GM12878 (cell line): Measurements from ENCODE around the gene NOD1. TPM values are rescaled to one million over a fixed set of nuclear protein-coding genes. Genes with fewer than 3 reads are reported as not detected.

Experiments used
- ATAC-seq: fragments of 200-7000 bp; cut with Tn5 transposase; 3 replicates; pipeline ENCODE4 v1.9.1; 2020; ENCODE audit warnings: mild to moderate bottlenecking, moderate library complexity
- BruUV-seq: library from RNA; stranded (reverse); fragments of 400-500 nt; replicated peaks from 2 replicates; lab custom pipeline; 2021; lab: Mats Ljungman, UMichigan
- CTCF ChIA-PET: fragments of 300-600 bp; sonication (Branson Sonifier 250); formaldehyde crosslinking; extraction: SDS; loops from one replicate; lab custom pipeline; 2021; ENCODE audit warnings: inconsistent platforms; lab: Yijun Ruan, JAX
- POLR2A ChIA-PET: fragments of 350-600 bp; formaldehyde crosslinking; extraction: SDS; loops from one replicate; lab custom pipeline; 2021; ENCODE audit warnings: inconsistent platforms; lab: Charles Lee
- RAD21 ChIA-PET: fragments of 300-600 bp; sonication (Branson Sonifier 250); formaldehyde crosslinking; loops from one replicate; lab custom pipeline; 2023; ENCODE audit warnings: antibody characterized with exemption; ENCODE audit not compliant: unreplicated experiment; lab: Charles Lee
- SMC1A ChIA-PET: fragments of 300-600 bp; sonication (Branson Sonifier 250); formaldehyde crosslinking; loops from one replicate; lab custom pipeline; 2023; ENCODE audit not compliant: unreplicated experiment, uncharacterized antibody; lab: Charles Lee
- DNase-seq: peaks from one replicate; pipeline ENCODE4 v3.0.0-alpha.2; 2011; ENCODE audit warnings: low read depth, low spot score
- FAIRE-seq: peaks from 3 replicates; lab custom pipeline; 2011; peaks lifted over from hg19 to GRCh38; lab: Jason Lieb, UNC
- H2AFZ ChIP-seq: 2 replicates; pipeline ENCODE4 v1.6.0; 2011; ENCODE audit warnings: low read depth, low read length, control low read depth; ENCODE audit not compliant: control insufficient read depth
- H3K27ac ChIP-seq: 2 replicates; pipeline ENCODE4 v1.5.1; 2011; ENCODE audit warnings: control low read depth; ENCODE audit not compliant: control insufficient read depth, insufficient read depth
- H3K27me3 ChIP-seq, 2 experiments: replicated peaks in 1 of 2; 2 replicates each; pipeline versions ENCODE4 v1.6.0 to v1.6.1; 2011; ENCODE audit warnings: low read length in 1 of 2; ENCODE audit not compliant: control insufficient read depth in 2 of 2, insufficient read depth in 2 of 2
- H3K36me3 ChIP-seq, 2 experiments: 2 replicates each; pipeline ENCODE4 v1.5.1; 2011; ENCODE audit warnings: low read length in 1 of 2; ENCODE audit not compliant: control insufficient read depth in 2 of 2, insufficient read depth in 2 of 2
- H3K4me1 ChIP-seq: 2 replicates; pipeline ENCODE4 v1.6.1; 2011; ENCODE audit warnings: mild to moderate bottlenecking, low read length, moderate library complexity, mixed read lengths; ENCODE audit not compliant: control insufficient read depth, insufficient read depth
- H3K4me2 ChIP-seq: 2 replicates; pipeline ENCODE4 v1.6.0; 2011; ENCODE audit warnings: control low read depth; ENCODE audit not compliant: control insufficient read depth, insufficient read depth
- H3K4me3 ChIP-seq: fragments of 200-600 bp; sonication (generic); 2 replicates; pipeline ENCODE4 v1.5.1; 2016
- H3K79me2 ChIP-seq: 2 replicates; pipeline ENCODE4 v1.6.0; 2011; ENCODE audit warnings: low read length; ENCODE audit not compliant: control insufficient read depth, insufficient read depth
- H3K9ac ChIP-seq: 2 replicates; pipeline ENCODE4 v1.8.0; 2011; ENCODE audit warnings: low read length, control low read depth, mixed read lengths; ENCODE audit not compliant: control insufficient read depth, insufficient read depth
- H3K9me3 ChIP-seq: replicated peaks from 3 replicates; pipeline ENCODE4 v1.5.1; 2011; ENCODE audit warnings: mild to moderate bottlenecking, low read length; ENCODE audit not compliant: control insufficient read depth, insufficient read depth
- H4K20me1 ChIP-seq: 2 replicates; pipeline ENCODE4 v1.6.0; 2011; ENCODE audit not compliant: control insufficient read depth, insufficient read depth
- ASH2L ChIP-seq: fragments of 300-600, 200-600 bp; sonication (generic); IDR thresholded peaks from 2 replicates; pipeline ENCODE4 v1.6.1; 2017; ENCODE audit warnings: low read depth, mild to moderate bottlenecking, borderline replicate concordance
- CREB1 ChIP-seq: IDR thresholded peaks from 2 replicates; pipeline ENCODE4 v1.6.1; 2012; ENCODE audit warnings: low read depth, mild to moderate bottlenecking, inconsistent platforms
- CTCF ChIP-seq, 3 experiments: IDR thresholded peaks in 2 of 3; conservative IDR thresholded peaks in 1 of 3; 2 replicates each; pipeline ENCODE4 v1.5.1; 2011; ENCODE audit warnings: low read depth in 3 of 3, low read length in 3 of 3, mild to moderate bottlenecking in 3 of 3, control low read depth in 2 of 3, moderate library complexity in 2 of 3, inconsistent platforms in 1 of 3, mixed read lengths in 1 of 3; ENCODE audit not compliant: control insufficient read depth in 2 of 3, insufficient read depth in 1 of 3; ENCODE audit errors: extremely low read depth in 1 of 3
- FOXK2 ChIP-seq: fragments of 450-650 bp; IDR thresholded peaks from 2 replicates; pipeline ENCODE4 v1.6.1; 2017; ENCODE audit warnings: mild to moderate bottlenecking, moderate library complexity
- IRF4 ChIP-seq: IDR thresholded peaks from 2 replicates; pipeline ENCODE4 v1.6.1; 2011; ENCODE audit warnings: low read depth, low read length
- JUNB ChIP-seq: IDR thresholded peaks from 2 replicates; pipeline ENCODE4 v1.6.1; 2016; ENCODE audit warnings: antibody characterized with exemption, mild to moderate bottlenecking
- MAX ChIP-seq: IDR thresholded peaks from 2 replicates; pipeline ENCODE4 v1.6.1; 2012; ENCODE audit warnings: low read depth, low read length, improper control_type of control experiment
- NR2C1 ChIP-seq: fragments of 450-650 bp; IDR thresholded peaks from 2 replicates; pipeline ENCODE4 v1.6.1; 2017; ENCODE audit warnings: antibody characterized with exemption, mild to moderate bottlenecking, moderate library complexity
- NR2F1 ChIP-seq: fragments of 450-650 bp; conservative IDR thresholded peaks from 2 replicates; pipeline ENCODE4 v1.6.1; 2017; ENCODE audit warnings: mild to moderate bottlenecking
- POLR2AphosphoS2 ChIP-seq: IDR thresholded peaks from 2 replicates; pipeline ENCODE4 v1.6.1; 2011; ENCODE audit warnings: low read depth, mild to moderate bottlenecking, low read length, improper control_type of control experiment, moderate library complexity
- STAT1 ChIP-seq: fragments of 450-650 bp; conservative IDR thresholded peaks from 2 replicates; pipeline ENCODE4 v1.6.1; 2014; ENCODE audit warnings: antibody characterized with exemption, mild to moderate bottlenecking
- SUZ12 ChIP-seq: fragments of 200-600 bp; sonication (generic); IDR thresholded peaks from one replicate; pipeline ENCODE4 v1.6.1; 2018; ENCODE audit warnings: antibody characterized with exemption, mild to moderate bottlenecking; ENCODE audit not compliant: unreplicated experiment
- ZNF274 ChIP-seq: IDR thresholded peaks from one replicate; pipeline ENCODE4 v1.8.0; 2011; ENCODE audit not compliant: insufficient read length, insufficient read depth
- WGBS: methylation state at CpG from one replicate; pipeline ENCODE4 v1.1.6; 2016; ENCODE audit warnings: low lambda C conversion rate; ENCODE audit not compliant: insufficient replicate concordance, insufficient coverage; ENCODE audit errors: missing lambda C conversion rate; 5-methylcytosine and 5-hydroxymethylcytosine counted together
- in situ Hi-C: fragments of 300-500 bp; cut with MboI; formaldehyde crosslinking; loops from 9 replicates; pipeline ENCODE4 v1.14.3; 2018; ENCODE audit warnings: mixed read lengths
- intact Hi-C: fragments of 100-400 bp; cut with micrococcal nuclease; formaldehyde crosslinking; loops from one replicate; pipeline ENCODE4 v1.14.2; 2022; ENCODE audit not compliant: unreplicated experiment
- polyA plus RNA-seq, 11 experiments: library from polyadenylated mRNA; depleted of rRNA in 4 of 11; unstranded in 6 of 11; stranded (reverse) in 5 of 11; fragments of >200 nt; fragmentation: Nextera tagmentation in 4 of 11; fragmentation: Illumina TruSeq in 1 of 11; extraction: Ambion mirVana in 4 of 11; extraction: Trizol in 1 of 11; gene quantifications; 1 replicate in 1 of 11; 2 replicates in 10 of 11; pipeline versions ENCODE4 v1.2.1 to v1.2.3, GENCODE V29; 2011 to 2016; ENCODE audit warnings: inconsistent platforms in 2 of 11, missing spikeins in 2 of 11, low read depth in 1 of 11
- total RNA-seq, 4 experiments: library from RNA; depleted of rRNA in 3 of 4; stranded (reverse); fragments of >200 nt in 3 of 4; fragmentation: Illumina TruSeq in 1 of 4; extraction: Trizol in 1 of 4; gene quantifications; 2 replicates each; pipeline versions ENCODE4 v1.2.1 to v1.2.3, GENCODE V29; 2013 to 2021
- TF ChIP-seq, protein P1 (sequence below): fragments of 450-650 bp; IDR thresholded peaks from 2 replicates; pipeline ENCODE4 v1.6.1; 2017; ENCODE audit warnings: borderline replicate concordance
- TF ChIP-seq, protein P2 (sequence below): IDR thresholded peaks from 2 replicates; pipeline ENCODE4 v1.6.1; 2011; ENCODE audit warnings: borderline replicate concordance, low read depth, mild to moderate bottlenecking, moderate library complexity, low read length; ENCODE audit not compliant: insufficient read depth, poor library complexity, severe bottlenecking

Gene NOD1
- total and polyA plus RNA-seq, 10 of the 15 experiments (the other 5 are each of a cell fraction or from before 2014, with no cell fraction given), result 1.8 to 14.6 (median 8.9) TPM

DNA sequence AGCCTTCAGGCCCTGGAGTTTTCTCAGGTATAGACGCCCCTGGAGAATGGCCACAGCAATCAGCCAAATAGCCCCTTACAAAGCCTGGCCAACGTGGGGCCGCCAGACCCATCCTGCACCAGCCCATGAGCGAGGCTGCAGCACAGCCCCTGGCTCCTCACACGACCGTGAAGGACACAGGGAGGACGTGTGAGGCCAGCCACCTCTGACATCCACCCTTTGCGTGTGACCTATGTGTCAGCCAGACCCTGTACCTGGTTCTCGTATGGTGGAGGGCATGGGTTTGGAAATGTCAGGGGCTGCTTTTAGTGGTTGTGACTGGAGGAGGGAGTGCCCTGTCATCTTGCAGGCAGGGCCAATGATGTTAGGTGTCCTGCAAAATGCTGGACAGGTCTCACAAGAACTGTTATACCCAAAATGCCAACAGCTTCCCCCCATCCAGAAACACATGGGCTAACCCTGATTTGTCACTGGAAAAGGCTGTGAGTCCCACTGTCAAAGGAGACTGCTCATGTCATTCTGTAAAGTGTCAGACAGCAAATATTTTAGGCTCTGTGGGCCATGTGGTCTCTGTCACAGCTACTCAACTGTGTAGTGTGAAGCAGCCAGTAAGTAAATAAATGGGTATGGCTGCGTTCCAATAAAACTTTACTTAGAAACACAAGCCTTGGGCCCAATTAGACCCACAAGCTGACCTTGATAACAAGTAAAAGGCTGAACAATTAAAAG, 30.0 kb downstream of the NOD1 start (continued):
- TF ChIP-seq FOXK2 (no peak), IRF4 (no peak), POLR2AphosphoS2 (no peak), SUZ12 (no peak), ASH2L (no peak)
- TF ChIP-seq, protein P1, sequence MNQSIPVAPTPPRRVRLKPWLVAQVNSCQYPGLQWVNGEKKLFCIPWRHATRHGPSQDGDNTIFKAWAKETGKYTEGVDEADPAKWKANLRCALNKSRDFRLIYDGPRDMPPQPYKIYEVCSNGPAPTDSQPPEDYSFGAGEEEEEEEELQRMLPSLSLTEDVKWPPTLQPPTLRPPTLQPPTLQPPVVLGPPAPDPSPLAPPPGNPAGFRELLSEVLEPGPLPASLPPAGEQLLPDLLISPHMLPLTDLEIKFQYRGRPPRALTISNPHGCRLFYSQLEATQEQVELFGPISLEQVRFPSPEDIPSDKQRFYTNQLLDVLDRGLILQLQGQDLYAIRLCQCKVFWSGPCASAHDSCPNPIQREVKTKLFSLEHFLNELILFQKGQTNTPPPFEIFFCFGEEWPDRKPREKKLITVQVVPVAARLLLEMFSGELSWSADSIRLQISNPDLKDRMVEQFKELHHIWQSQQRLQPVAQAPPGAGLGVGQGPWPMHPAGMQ, result no peak

DNA sequence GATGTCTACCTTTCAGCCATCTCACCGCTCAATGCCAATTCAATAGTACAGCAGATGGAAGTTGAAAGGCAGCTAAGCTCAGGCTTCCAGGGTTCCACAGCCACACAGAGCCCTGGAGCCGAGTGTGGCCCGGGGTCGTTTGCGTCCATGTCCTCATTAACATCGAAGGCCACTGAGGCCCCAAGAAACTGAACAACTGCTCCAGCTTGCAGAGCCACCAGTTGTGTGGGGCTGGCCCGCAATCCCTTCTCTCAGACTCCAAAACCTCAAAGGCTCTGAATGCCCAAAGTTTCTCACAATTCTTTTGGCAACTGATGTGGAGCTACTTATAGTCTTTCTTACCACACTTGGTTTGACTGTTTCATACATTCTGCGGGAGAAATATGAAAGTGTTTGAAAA, 31.1 kb downstream of the NOD1 start:
- H2AFZ ChIP-seq, result no peak overlapping the region
- H3K79me2 ChIP-seq, result no peaks in the 10 kb centered on the region
- ATAC-seq, result no peak
- BruUV-seq, result TSS peak; percentile 33
- no peaks in the 10 kb centered on the region for H3K27me3 ChIP-seq
- peaks cover 4% of the 10 kb centered on the region for H3K4me1 ChIP-seq
- peaks cover 0 to 8% of the 10 kb centered on the region in 2 experiments; a peak in 2 of 4 replicates for H3K36me3 ChIP-seq
- no peak overlapping the region for H3K4me2 ChIP-seq
- H3K9ac ChIP-seq, result no peak overlapping the region
- SMC1A ChIA-PET, result interaction anchor here (0.8 to 2.2 kb wide), 5 partner anchors 16 to 285 kb away, joined by 3 to 6 read pairs (median 3); no protein-coding TSS in a partner anchor
- no peaks in the 10 kb centered on the region; the same call in 2 of the 3 replicates for H3K9me3 ChIP-seq
- POLR2A ChIA-PET, result no interaction called here
- H3K4me3 ChIP-seq, result no peak overlapping the region
- WGBS, result 97% methylated on average over 8 of the region's 8 CpGs
- no peak overlapping the region for H3K27ac ChIP-seq
- no peak for FAIRE-seq
- RAD21 ChIA-PET, result interaction anchor here (1.6 kb wide), 1 partner anchor 283 kb away, joined by 6 read pairs; no protein-coding TSS in a partner anchor
- DNase-seq, result no peak
- intact Hi-C loops (loop anchor here (5.0 to 10.0 kb wide), 5 partner anchors 60 to 285 kb away; partner anchors contain the start of gene ZNRF2), in situ Hi-C loops (no loop called here)
- CTCF ChIA-PET, result interaction anchor here (0.6 to 2.6 kb wide), 7 partner anchors 17 to 172 kb away, joined by 3 to 19 read pairs (median 5); no protein-coding TSS in a partner anchor
- H4K20me1 ChIP-seq, result no peaks in the 10 kb centered on the region
- no peak for TF ChIP-seq NR2F1
- TF ChIP-seq ZNF274, result no peak
- TF ChIP-seq, protein P2, sequence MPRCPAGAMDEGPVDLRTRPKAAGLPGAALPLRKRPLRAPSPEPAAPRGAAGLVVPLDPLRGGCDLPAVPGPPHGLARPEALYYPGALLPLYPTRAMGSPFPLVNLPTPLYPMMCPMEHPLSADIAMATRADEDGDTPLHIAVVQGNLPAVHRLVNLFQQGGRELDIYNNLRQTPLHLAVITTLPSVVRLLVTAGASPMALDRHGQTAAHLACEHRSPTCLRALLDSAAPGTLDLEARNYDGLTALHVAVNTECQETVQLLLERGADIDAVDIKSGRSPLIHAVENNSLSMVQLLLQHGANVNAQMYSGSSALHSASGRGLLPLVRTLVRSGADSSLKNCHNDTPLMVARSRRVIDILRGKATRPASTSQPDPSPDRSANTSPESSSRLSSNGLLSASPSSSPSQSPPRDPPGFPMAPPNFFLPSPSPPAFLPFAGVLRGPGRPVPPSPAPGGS, result no peak
- TF ChIP-seq NR2C1, result no peak
- no peak for TF ChIP-seq JUNB
- TF ChIP-seq, protein P1, result no peak
- no peak for TF ChIP-seq MAX
- no peak for TF ChIP-seq STAT1
- TF ChIP-seq CTCF (IDR thresholded peaks at IDR 0.05 in 2 of 3, conservative IDR thresholded peaks at IDR 0.05 in 1 of 3; ENCODE audit: control insufficient read depth in 2 of 3, extremely low read depth in 1 of 3, insufficient read depth in 1 of 3, low read depth in 3 of 3, low read length in 3 of 3), result no peak
- no peak for TF ChIP-seq CREB1
